Left lobe of liver (tissue), 2 donors: ENCODE measurements around the gene DNM1. TPM values are rescaled to one million over a fixed set of nuclear protein-coding genes. Genes with fewer than 3 reads are reported as not detected.
"Not testable (repeated sequence)": the region's sequence is repeated elsewhere in the genome, so short reads cannot be mapped to it uniquely, and the experiment has no call there.

Experiments
- ATAC-seq: fragments of 200-7000 bp; cut with Tn5 transposase; one replicate; pipeline ENCODE4 v1.9.1; 2020; ENCODE audit warnings: mild to moderate bottlenecking, moderate library complexity
- DNase-seq: peaks from one replicate; pipeline ENCODE4 v3.0.0-alpha.2; 2020; ENCODE audit warnings: low spot score
- total RNA-seq: library from RNA; stranded (reverse); gene quantifications from one replicate; pipeline ENCODE4 v1.2.1, GENCODE V29; 2021
- donor health status: DM: no; HTN: no; CAD: no; lungs with moderate emphysema.
- donor health status: DM: no; HTN: yes; CAD: no.

The DNM1 gene
- total RNA-seq, 1 donor from 2014 or later: 3.7 TPM

DNA sequence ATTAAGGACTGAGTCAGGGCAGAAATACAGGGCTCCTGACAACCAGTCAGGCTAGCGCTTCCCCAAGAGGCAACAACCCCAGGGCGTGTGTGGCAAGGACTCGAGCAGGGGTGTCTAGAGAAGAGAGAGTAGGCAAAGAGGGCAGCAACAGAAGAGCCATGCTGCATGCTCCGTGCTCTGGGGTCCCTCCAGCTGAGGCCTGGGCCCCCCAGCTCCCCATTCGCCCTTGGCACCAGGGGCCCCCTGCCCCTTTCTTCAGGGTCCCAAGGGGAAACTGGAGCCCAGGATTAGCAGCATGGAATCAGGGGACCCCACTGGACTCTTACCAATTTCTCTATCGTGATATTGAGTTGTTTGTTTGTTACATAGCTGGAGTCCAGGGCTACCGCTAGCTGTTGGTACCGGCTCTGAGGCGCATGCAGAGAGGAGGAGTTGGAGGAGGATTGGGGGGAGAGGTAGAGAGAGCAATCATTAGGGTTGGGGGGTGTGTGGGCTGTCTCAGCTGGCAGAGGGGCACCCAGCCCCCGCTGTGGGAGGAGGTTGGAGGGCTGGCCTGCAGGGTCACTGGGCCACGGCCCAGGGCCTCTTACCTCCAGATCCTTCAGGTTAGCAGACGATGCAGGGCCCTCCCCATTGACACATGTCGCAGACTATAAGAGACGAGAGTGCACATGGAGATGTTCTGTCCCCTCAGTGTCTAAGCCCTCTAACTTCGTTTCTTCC lies 63.9 kb downstream of the DNM1 start:
- ATAC-seq: no peak
- DNase-seq: no peak

DNA sequence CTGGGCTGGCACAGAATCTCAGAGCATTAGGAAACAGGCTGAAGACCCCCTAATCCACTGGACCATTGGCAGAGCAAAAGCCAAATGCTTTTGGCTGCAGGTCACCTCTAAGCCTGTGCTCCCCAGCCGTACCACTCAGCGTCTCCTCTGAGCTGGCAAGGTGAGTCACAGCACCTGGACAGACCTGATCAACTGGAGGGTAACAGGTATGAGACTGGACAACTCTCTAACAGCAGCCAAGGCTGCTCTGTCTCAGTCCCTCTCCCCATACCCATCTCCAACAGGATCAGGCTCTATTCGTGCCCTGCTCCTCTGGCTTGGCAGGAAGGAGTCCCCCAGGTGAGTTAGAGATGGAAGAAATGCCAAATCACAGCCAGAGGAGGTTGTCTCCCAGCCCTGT lies 67.9 kb downstream of the DNM1 start:
- ATAC-seq: no peak

DNA sequence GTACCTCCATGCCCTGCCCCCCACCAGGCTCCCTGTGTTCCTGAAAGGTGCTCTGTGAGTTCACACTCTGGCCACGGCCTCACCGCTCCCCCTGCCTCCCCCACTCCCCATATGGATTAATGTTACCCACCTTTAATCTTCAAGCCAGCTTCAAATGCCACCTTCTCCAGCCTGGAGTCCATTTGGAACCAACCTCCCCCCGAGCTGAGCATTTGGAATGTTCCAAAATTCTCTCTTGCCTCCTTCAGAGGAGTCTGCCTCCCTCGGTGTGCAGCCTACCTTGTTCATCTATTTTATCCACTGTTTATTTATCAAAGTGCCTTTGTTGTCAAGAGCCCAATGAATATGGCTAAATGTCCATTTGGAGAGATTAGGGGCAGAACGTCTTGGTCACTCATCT lies 68.3 kb downstream of the DNM1 start:
- no peak for DNase-seq
- no peak for ATAC-seq

More for the DNA sequence above, 67.9 kb downstream of the DNM1 start:
- DNase-seq: no peak

DNA sequence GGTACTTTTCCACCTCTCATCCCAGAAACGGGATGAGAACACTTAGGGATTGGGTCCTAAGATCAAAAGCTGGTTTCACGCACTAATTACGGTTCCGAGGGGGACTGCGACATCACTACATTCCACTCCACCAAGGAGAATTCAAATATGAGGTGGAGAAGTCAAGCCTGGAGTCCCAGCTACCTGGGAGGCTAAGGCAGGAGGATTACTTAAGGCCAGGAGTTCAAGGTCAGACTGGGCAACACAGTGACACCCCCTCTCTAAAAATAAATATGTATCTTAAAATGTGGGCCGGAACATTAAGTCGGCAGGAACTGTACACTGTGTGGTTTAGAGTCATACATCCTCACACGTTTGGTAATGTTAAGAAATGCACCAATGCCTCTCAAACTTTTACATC lies 71.1 kb downstream of the DNM1 start:
- DNase-seq (no peak), ATAC-seq (no peak)

DNA sequence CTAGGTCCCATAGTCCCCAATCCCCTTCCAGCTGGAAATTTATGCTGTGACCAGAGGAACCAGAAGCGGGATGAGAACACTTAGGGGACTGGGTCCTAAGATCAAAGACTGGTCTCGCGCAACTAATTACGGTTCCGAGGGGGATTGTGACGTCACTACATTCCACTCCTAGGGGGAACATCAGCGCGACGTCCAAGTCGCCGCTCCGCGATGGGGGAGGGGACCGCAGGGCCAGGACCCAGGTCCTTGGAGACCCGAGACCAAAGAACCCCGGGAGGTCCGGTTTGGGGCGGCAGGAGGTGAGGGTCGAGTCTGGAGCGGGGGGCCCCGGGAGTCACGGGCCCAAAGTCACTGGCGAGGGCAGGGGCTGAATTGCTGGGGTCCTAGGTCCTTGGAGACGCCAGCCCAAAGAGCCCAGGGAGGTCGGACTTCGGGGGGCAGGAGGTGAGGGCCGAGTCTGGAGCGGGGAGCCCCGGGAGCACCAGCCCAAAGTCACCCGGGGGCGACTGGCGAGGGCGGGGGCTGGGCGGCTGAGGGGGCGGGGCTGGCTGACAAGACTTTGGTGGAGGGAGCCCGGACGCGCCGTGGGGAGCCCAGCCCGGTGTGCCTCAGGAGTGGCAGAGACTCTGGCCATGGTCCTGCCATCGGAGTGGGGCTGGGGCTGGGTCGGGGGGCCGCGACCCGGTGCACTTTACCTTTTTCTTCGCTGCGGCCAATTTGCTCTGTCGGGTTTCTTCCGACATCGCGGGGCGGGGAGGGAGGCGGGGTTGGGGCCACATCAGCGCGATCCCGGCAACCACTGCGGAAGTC lies 72.2 kb downstream of the DNM1 start, which contains the start of gene GOLGA2:
Gene GOLGA2, minus strand, starts transcription at position 810 of the 810 bp plus-strand sequence. Its CDS starts 31 bp downstream, at position 779.
- ATAC-seq (peak; percentile 68), DNase-seq (no peak)

DNA sequence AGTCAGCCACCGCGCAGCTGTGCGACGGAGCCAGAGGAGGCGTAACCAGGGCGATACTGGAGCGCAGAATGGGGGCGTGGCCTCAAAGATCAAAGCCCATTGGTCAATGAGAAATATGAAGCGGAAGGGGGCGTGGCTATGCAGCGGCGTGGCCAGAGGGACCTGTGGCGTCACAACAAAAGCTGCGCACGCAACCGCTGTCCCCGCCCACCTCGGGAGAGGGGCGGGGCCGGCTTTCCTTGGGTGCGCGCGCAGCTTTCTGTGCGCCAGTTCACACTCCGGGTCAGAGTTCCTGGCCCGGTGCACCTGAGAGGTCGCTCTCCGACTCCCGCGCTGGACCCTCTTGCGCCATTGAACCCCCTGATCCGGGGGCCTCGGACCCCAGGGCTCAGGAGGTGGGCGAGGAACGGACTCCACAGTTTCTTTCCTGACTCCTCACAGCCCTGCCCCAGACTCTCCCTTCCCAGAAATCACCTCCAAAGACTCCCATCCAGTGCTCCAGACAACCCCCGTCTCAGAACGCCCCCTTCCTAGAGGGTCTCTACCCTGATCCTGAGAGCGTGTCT lies 72.9 kb downstream of the DNM1 start, which contains the start of gene SWI5:
Gene SWI5, plus strand, starts transcription at position 269 of the 566 bp plus-strand sequence.
- DNase-seq: peak; percentile 100
- ATAC-seq: peak; percentile 91

DNA sequence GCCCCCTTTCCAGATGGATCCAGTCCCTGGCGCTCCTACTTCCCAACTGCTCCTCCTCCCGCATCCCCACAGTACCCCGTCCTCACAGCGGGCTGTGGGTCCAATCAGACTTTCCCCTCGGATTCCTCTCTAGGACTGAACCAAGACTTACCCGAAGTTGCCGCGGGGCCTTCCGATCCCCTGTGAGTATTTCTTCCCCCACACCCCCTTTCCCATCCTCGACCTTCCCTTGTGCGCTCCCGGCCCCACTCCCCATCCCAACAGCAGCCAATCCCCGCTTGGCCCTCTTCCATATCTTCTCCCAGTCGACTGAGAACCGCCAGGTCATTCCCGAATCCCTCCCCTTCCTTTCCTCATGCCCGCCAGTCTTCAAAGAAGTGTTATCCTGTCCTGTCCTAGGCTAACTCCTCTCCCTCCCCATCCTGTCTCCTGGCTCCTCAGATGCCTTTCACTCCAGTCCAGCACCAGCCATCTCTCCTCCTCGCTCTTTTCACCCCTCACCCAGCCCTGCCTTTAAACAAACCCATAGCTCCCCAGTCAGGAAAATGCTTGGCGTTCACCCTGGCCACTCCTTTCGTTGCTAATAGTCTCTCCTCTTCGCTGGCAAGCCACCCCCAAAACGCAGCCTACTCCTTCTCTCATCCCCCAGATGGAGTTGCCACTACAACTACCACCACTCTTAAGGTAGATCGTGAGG lies 73.5 kb downstream of the DNM1 start:
- peak; percentile 22 for ATAC-seq
- DNase-seq: peak; percentile 57

DNA sequence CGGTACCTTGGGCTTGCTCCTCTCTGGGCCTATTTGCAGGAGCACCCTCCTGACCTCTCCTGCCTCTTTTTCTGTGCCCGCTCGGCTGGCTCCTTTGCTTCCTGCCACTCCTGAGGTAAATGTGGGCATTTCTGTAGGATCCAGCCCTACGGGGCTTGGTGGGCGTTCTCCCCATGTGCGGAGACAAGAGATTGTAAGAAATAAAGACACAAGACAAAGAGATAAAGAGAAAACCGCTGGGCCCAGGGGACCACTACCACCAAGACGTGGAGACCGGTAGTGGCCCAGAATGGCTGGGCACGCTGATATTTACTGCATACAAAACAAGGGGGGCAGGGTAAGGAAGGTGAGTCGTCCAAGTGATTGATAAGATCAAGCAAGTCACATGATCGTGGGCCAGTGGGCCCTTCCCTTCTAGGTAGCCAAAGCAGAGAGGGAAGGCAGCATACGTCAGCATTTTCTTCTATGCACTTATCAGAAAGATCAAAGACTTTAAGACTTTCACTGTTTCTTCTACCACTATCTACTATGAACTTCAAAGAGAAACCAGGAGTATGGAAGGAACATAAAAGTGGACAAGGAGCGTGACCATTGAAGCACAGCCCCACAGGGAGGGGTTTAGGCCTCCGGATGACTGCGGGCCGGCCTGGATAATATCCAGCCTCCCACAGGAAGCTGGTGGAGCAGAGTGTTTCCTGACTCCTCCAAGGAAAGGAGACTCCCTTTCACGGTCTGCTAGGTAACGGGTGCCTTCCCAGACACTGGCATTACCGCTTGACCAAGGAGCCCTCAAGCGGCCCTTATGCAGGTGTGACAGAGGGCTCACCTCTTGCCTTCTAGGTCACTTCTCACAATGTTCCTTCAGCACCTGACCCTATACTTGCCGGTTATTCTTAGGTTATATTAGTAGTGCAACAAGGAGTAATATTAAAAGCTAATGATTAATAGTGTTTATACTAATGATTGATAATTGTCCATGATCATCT lies 76.2 kb downstream of the DNM1 start:
- DNase-seq, ATAC-seq: not testable (repeated sequence)

DNA sequence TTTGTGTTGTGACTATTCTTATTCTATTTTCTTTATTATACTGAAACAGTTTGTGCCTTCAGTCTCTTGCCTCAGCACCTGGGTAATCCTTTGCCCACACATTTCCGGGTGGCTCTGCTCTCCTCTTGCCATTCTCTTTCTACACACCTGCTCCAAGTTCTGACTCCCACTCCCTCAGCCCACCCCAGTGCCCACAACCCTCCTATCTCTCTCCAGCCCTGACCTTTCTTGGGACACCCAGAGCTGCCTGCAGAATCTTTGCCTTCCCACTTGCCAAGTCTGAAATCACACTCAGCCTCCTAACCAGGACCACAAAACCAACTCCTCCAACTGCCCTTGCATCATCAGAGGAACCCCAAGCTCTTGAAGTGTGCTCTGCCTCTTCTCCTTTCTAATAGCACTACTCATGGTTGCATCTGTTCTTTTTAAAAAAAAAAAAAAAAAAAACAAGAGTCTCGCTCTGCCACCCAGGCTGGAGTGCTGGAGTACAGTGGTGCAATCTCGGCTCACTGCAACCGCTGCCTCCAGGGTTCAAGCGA lies 77.0 kb downstream of the DNM1 start:
- ATAC-seq (no peak), DNase-seq (no peak)

DNA sequence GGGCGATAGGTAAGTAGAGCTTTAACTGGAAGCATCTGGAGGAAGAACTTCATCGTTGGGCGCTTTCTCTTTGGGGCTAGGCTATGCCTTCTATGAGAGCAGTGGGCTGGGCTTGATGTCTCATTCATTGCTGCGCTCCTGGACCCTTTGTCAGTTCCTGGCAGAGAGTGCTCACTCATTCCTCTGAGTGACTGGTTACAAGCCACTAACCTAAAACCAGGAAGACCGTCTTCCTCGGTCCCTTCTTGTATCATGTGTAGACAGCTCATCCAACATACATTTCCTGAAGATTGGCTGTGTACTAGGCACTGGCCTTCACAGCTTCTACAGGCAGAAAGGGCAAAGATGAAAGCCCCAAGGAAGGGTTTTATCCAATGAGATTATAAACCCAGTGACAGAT lies 79.3 kb downstream of the DNM1 start:
- DNase-seq: no peak
- no peak for ATAC-seq

DNA sequence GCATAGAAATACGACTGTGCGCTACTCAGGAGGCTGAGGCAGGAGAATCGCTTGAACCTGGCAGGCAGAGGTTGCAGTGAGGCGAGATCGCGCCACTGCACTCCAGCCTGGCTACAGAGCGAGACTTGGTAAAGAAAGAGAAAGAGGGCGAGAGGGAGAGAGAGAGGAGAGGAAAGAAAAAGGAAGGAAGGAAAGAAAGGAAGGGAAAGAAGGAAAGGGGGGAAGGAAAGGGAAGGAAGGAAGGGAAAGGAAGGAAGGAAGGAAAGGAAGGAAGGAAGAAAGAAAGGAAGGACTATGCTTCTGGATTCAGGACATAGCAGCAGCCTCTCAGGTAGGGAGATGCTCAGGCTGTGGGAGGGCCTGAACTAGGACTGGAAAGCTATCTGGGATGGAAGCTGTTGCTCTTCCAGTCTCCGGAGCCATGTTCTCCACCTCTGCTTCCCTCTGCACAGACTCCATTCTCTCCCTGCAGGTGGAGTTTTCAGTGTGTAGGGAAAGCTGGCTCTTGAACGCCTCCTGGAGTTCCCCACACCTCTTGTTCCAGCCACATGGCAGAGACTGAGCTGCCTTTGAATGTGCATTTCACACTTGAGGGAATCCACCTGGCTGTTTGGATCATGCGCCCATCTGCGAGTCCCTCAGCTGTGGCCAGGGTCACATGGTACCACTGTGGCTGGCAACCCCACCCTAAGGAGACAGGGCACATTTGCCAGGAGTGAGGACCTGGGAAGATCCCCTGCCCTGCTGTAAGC lies 82.0 kb downstream of the DNM1 start:
- ATAC-seq (no peak), DNase-seq (no peak)

DNA sequence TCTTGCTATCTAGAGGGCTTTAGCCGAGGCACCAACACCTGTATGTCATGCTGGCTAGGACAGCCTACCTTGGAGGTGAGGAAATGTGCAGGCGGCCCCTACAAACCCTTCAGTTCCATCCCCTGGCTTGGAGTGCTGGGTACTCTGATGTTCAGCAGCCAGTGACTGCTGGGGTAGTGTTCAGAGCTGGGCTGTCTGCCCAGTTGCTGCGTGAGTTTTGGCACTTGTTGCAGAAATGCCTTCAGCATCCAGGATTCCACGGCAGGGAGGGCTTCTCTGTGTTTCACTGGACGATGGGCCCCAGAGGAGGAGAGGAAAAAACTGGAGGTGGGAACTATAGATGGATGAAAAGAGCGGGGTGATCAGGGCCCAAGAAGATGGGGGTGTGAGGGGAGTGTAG lies 83.3 kb downstream of the DNM1 start:
- ATAC-seq: peak; percentile 49

DNA sequence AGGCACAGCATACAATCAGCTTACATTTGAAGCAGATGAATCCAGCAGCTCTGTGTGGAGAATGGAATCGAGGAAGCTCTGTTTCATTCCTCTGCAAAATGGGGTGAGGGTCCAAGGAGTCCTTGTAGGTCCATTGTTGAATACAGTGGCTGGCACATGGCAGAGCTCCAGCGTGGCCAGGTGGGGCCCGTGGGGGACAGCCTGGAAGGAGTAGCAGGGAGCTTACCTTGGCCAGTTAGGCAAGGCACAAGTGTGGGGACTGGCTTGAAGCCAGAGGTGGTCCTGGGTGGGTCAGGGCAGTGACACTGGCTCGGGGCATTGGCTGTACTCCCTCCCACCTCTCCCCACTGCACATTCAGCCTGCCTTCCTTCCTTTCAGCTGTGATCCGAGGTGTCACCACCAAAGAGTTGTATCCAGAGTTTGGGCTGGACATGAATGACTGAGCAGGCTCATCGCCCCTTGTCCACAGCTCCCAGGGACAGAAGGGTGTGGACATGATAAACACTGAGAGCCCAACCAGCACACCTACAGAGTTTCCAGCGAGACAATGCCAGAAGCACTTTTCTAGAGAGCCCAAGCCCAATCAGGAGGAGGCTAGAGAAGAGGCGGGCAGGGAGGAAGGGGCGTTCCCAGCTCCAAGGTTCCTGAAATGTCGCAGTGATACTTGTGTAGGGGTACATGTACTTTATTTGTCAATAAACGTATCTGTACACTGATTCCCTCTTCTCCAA lies 85.3 kb downstream of the DNM1 start:
- no peak for ATAC-seq
- DNase-seq: no peak

More for the DNA sequence above, 83.3 kb downstream of the DNM1 start:
- no peak for DNase-seq

DNA sequence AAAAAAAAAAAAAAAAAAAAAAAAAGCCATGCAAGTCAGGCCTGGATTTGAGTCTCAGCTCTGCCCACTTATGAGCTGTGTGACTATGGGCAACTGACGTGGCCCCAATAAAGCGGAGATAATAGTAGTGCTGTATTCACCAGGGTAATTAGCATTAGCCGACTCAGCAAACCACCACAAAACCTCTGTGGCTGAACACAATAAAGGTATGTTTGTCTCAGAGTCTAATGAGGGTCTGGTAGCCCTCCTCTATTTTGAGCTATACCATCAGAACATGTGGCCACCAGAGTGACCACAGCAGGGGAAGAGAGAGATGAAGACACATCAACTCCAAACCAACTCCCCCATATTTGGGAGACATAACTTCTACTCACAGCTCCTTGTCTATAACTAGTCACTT lies 88.8 kb downstream of the DNM1 start:
- ATAC-seq (no peak), DNase-seq (no peak)

DNA sequence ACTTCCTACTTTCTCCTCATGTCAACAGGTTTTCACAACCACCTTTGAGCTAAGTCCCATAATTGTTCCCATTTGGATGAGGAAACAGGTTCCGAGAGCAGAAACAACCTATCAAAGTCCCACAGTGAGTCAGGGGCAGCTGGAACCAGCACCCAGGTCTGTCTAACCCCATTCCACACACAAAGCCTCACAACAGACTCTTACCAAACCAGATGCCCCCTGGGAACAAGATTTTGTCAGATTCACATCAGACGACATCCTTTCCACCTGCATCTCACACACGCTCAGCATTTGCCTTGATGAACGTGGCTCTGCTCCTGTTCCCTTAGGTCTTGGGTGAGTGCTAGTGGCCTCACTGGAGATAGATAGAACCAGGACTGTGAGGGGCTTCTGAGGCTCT lies 89.9 kb downstream of the DNM1 start:
- DNase-seq: no peak
- no peak for ATAC-seq

DNA sequence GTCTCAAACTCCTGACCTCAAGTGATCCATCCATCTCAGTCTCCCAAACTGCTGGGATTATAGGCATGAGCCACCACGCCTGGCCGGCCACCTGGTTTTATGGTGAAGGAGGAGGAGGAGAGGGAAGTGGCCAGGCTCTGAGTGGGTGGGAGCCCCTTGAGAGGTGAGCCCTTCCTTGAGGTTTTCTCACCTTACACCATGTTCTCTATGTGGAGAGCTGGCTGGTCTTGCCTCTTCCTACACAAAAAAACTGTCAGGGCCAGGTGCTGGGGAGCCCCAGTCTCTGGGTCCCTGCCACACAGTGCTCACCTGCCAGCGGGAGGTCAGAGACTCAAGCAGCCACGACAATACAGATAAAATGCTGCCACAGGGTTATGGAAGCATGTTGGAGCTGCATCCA lies 91.0 kb downstream of the DNM1 start:
- DNase-seq (no peak), ATAC-seq (no peak)

DNA sequence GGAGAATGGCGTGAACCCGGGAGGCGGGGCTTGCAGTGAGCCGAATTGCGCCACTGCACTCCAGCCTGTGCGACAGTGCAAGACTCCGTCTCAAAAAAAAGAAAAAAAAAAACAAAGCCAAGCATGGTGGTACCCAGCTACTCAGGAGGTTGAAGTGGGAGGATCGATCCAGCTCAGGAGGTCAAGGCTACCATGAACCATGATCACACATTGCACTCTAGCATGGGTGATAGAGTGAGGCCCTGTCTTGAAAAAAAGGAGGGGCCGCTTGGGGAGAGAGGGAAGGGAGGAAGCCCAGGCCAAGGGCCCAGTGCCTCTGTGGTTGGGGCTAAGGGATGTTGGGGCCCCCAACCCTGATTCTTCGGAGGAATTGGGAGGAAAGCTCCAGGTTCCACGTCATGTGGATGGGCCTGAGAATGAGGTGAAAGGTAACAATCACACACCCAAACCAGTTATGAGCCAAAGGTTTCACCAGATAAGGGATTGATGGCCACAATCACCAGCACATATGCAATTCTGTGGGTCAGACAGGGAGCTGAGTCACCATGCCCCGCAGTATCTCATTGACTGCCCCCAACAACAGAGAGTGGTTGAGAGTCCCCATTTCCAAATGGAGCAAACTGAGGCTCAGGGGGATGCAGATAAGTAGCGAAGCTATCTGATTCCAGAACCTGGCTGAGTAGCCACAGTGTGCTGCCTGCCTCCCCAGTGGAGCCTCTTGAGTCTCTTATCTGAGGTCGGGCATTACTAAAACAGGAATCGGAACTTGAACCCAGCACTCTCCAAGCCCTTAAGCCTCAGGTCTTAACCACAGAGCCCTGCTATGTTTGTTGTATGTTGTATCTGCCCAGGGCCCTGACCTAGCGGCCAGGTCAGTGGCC lies 93.4 kb downstream of the DNM1 start:
- peak; percentile 42 for ATAC-seq
- no peak for DNase-seq
